Trophoblast cell (in vitro differentiated cells and primary cell): ENCODE measurements around the gene CST4.

Source experiments
- DNase-seq, 2 donors: peaks; one replicate each; pipeline ENCODE4 v3.0.0-alpha.2; 2016
- H2AFZ ChIP-seq: 2 replicates; pipeline ENCODE4 v1.6.1; 2013; ENCODE audit warnings: low read length, moderate library complexity, mild to moderate bottlenecking; ENCODE audit not compliant: insufficient read depth, poor library complexity
- H2AK5ac ChIP-seq: 2 replicates; pipeline ENCODE4 v1.6.1; 2013; ENCODE audit warnings: mild to moderate bottlenecking, low read length
- H2BK120ac ChIP-seq: 2 replicates; pipeline ENCODE4 v1.6.1; 2013; ENCODE audit warnings: low read length, mild to moderate bottlenecking, moderate library complexity; ENCODE audit not compliant: insufficient read depth, poor library complexity
- H2BK12ac ChIP-seq: 2 replicates; pipeline ENCODE4 v1.6.1; 2013; ENCODE audit warnings: mild to moderate bottlenecking, low read length, moderate library complexity
- H2BK5ac ChIP-seq: 2 replicates; pipeline ENCODE4 v1.6.1; 2013; ENCODE audit warnings: low read length, low read depth, moderate library complexity, mild to moderate bottlenecking; ENCODE audit not compliant: poor library complexity
- H3K14ac ChIP-seq: 2 replicates; pipeline ENCODE4 v1.6.1; 2013; ENCODE audit warnings: mild to moderate bottlenecking, low read length
- H3K18ac ChIP-seq: 2 replicates; pipeline ENCODE4 v1.6.1; 2013; ENCODE audit warnings: mild to moderate bottlenecking, low read length
- H3K23ac ChIP-seq: 2 replicates; pipeline ENCODE4 v1.6.1; 2013; ENCODE audit warnings: low read length
- H3K27ac ChIP-seq: 2 replicates; pipeline ENCODE4 v1.5.1; 2013; ENCODE audit warnings: low read depth, mild to moderate bottlenecking, inconsistent platforms, low read length, moderate library complexity
- H3K27me3 ChIP-seq: 2 replicates; pipeline ENCODE4 v1.6.1; 2013; ENCODE audit warnings: inconsistent platforms, mild to moderate bottlenecking, low read length, moderate library complexity; ENCODE audit not compliant: insufficient read depth
- H3K36me3 ChIP-seq, 2 experiments: 1 replicate in 1 of 2; 2 replicates in 1 of 2; pipeline ENCODE4 v1.6.1; 2013; ENCODE audit warnings: low read length in 2 of 2, mild to moderate bottlenecking in 2 of 2, moderate library complexity in 1 of 2; ENCODE audit not compliant: insufficient read depth in 2 of 2, control insufficient read depth in 1 of 2
- H3K4ac ChIP-seq: 2 replicates; pipeline ENCODE4 v1.6.1; 2013; ENCODE audit warnings: low read depth, mild to moderate bottlenecking, low read length, moderate library complexity
- H3K4me1 ChIP-seq, 2 experiments: 1 replicate in 1 of 2; 2 replicates in 1 of 2; pipeline ENCODE4 v1.6.1; 2013; ENCODE audit warnings: low read length in 2 of 2, mild to moderate bottlenecking in 2 of 2, moderate library complexity in 1 of 2; ENCODE audit not compliant: insufficient read depth in 2 of 2, control insufficient read depth in 1 of 2
- H3K4me2 ChIP-seq: 2 replicates; pipeline ENCODE4 v1.6.1; 2013; ENCODE audit warnings: inconsistent platforms, mild to moderate bottlenecking, low read length, moderate library complexity
- H3K4me3 ChIP-seq: 2 replicates; pipeline ENCODE4 v1.5.1; 2013; ENCODE audit warnings: mild to moderate bottlenecking, low read depth, low read length, inconsistent platforms
- H3K79me1 ChIP-seq: one replicate; pipeline ENCODE4 v1.6.1; 2013; ENCODE audit warnings: low read length
- H3K79me2 ChIP-seq: 2 replicates; pipeline ENCODE4 v1.6.1; 2013; ENCODE audit warnings: low read length, mild to moderate bottlenecking; ENCODE audit not compliant: control insufficient read depth, insufficient read depth, poor library complexity
- H3K9ac ChIP-seq: 2 replicates; pipeline ENCODE4 v1.6.1; 2013; ENCODE audit warnings: mild to moderate bottlenecking, low read length
- H3K9me3 ChIP-seq: 2 replicates; pipeline ENCODE4 v1.6.1; 2013; ENCODE audit warnings: low read depth, mild to moderate bottlenecking, control low read depth, inconsistent platforms, low read length; ENCODE audit not compliant: insufficient read depth
- H4K12ac ChIP-seq: 2 replicates; pipeline ENCODE4 v1.6.1; 2013; ENCODE audit warnings: low read depth, mild to moderate bottlenecking, low read length, moderate library complexity
- H4K8ac ChIP-seq: 2 replicates; pipeline ENCODE4 v1.6.1; 2013; ENCODE audit warnings: low read depth, mild to moderate bottlenecking, low read length, moderate library complexity
- H4K91ac ChIP-seq: one replicate; pipeline ENCODE4 v1.6.1; 2013; ENCODE audit warnings: low read depth, mild to moderate bottlenecking, low read length, moderate library complexity
- WGBS: extraction: QIAGEN DNeasy Blood & Tissue Kit; methylation state at CpG from one replicate; pipeline ENCODE4 v1.1.7; 2013; ENCODE audit warnings: missing lambda C conversion rate; ENCODE audit not compliant: insufficient read length, insufficient coverage; ENCODE audit errors: extremely low coverage; 5-methylcytosine and 5-hydroxymethylcytosine counted together

The CST4 gene

GRCh38 chr20:23684261-23684660, 4.6 kb downstream of the CST4 start:
- Histone ChIP-seq H3K79me2 (no peaks in the 10 kb centered on the region), H3K14ac (no peak overlapping the region), H3K36me3 (no peaks in the 10 kb centered on the region), H3K23ac (no peak overlapping the region), H3K27me3 (no peaks in the 10 kb centered on the region), H4K12ac (no peak overlapping the region), H3K79me1 (no peaks in the 10 kb centered on the region), H2AFZ (no peak overlapping the region), H4K91ac (no peak overlapping the region), H2BK120ac (no peak overlapping the region), H4K8ac (no peak overlapping the region), H3K4me1 (no peaks in the 10 kb centered on the region), H3K9ac (peak overlapping the region; percentile 33), H2BK5ac (no peak overlapping the region), H3K27ac (no peak overlapping the region), H3K9me3 (no peaks in the 10 kb centered on the region), H2BK12ac (no peak overlapping the region), H3K4ac (no peak overlapping the region), H2AK5ac (no peak overlapping the region), H3K18ac (no peak overlapping the region), H3K4me2 (no peak overlapping the region), H3K4me3 (no peak overlapping the region)
- WGBS = no CpG with 5 or more reads among the region's 6 CpGs
- no peak for DNase-seq

- Histone ChIP-seq H4K8ac (no peak overlapping the region), H4K12ac (no peak overlapping the region), H4K91ac (no peak overlapping the region), H3K4me1 (no peaks in the 10 kb centered on the region), H3K36me3 (no peaks in the 10 kb centered on the region), H2AFZ (no peak overlapping the region), H3K23ac (no peak overlapping the region), H3K4ac (no peak overlapping the region), H3K18ac (no peak overlapping the region), H2BK5ac (no peak overlapping the region), H3K9me3 (no peaks in the 10 kb centered on the region), H3K4me3 (no peak overlapping the region), H3K4me2 (no peak overlapping the region), H2BK12ac (no peak overlapping the region), H3K9ac (no peak overlapping the region), H3K14ac (no peak overlapping the region), H3K27me3 (no peaks in the 10 kb centered on the region), H2AK5ac (no peak overlapping the region), H2BK120ac (no peak overlapping the region), H3K79me2 (no peaks in the 10 kb centered on the region), H3K27ac (no peak overlapping the region), H3K79me1 (no peaks in the 10 kb centered on the region)
- no peak for DNase-seq
- WGBS = no CpG with 5 or more reads among the region's 2 CpGs
These were observed 5.0 kb downstream of the CST4 start for GRCh38 chr20:23683807-23684206.

GRCh38 chr20:23683281-23683680, 5.6 kb downstream of the CST4 start:
- H3K36me3 ChIP-seq = no peaks in the 10 kb centered on the region

GRCh38 chr20:23680146-23680545, 8.7 kb downstream of the CST4 start:
- Histone ChIP-seq H3K4me2 (no peak overlapping the region), H3K36me3 (no peaks in the 10 kb centered on the region), H3K4ac (no peak overlapping the region), H4K91ac (no peak overlapping the region), H4K12ac (no peak overlapping the region), H2BK12ac (no peak overlapping the region), H2AFZ (no peak overlapping the region), H3K18ac (no peak overlapping the region), H3K27me3 (no peaks in the 10 kb centered on the region), H3K79me1 (no peaks in the 10 kb centered on the region), H2BK5ac (no peak overlapping the region), H3K4me1 (no peaks in the 10 kb centered on the region), H3K27ac (no peak overlapping the region), H3K9me3 (no peaks in the 10 kb centered on the region), H4K8ac (no peak overlapping the region), H3K79me2 (no peaks in the 10 kb centered on the region), H2AK5ac (no peak overlapping the region), H3K23ac (no peak overlapping the region), H2BK120ac (no peak overlapping the region), H3K4me3 (no peak overlapping the region), H3K14ac (no peak overlapping the region), H3K9ac (no peak overlapping the region)
- DNase-seq = no peak

More at GRCh38 chr20:23683281-23683680, 5.6 kb downstream of the CST4 start:
- Histone ChIP-seq H3K9me3 (no peaks in the 10 kb centered on the region), H4K12ac (no peak overlapping the region), H3K9ac (no peak overlapping the region), H3K4me3 (no peak overlapping the region), H2BK5ac (no peak overlapping the region), H2AFZ (no peak overlapping the region), H3K27ac (no peak overlapping the region), H3K23ac (no peak overlapping the region), H2BK12ac (no peak overlapping the region), H2AK5ac (no peak overlapping the region), H3K4me1 (no peaks in the 10 kb centered on the region), H3K14ac (no peak overlapping the region), H3K18ac (no peak overlapping the region), H2BK120ac (no peak overlapping the region), H4K8ac (no peak overlapping the region), H3K27me3 (no peaks in the 10 kb centered on the region), H3K79me1 (no peaks in the 10 kb centered on the region), H4K91ac (no peak overlapping the region), H3K79me2 (no peaks in the 10 kb centered on the region), H3K4me2 (no peak overlapping the region), H3K4ac (no peak overlapping the region)
- no peak for DNase-seq
- WGBS = no CpG with 5 or more reads among the region's 2 CpGs
